Suprapubic skin (tissue), 4 donors: Measurements from ENCODE around the gene TRPV4. TPM values are rescaled to one million over a fixed set of nuclear protein-coding genes. Genes with fewer than 3 reads are reported as not detected.

ENCODE experiments used
- DNase-seq, 2 donors: peaks; one replicate each; pipeline ENCODE4 v3.0.0-alpha.2; 2019; ENCODE audit warnings: low spot score in 2 of 2
- H3K27ac ChIP-seq: fragments of 200-600 bp; sonication (generic); one replicate; pipeline ENCODE4 v1.5.1; 2019
- H3K27me3 ChIP-seq: fragments of 200-600 bp; sonication (generic); one replicate; pipeline ENCODE4 v1.5.1; 2019
- H3K36me3 ChIP-seq: fragments of 200-600 bp; sonication (generic); one replicate; pipeline ENCODE4 v1.5.1; 2019
- H3K4me1 ChIP-seq: fragments of 200-600 bp; sonication (generic); one replicate; pipeline ENCODE4 v1.5.1; 2019
- H3K4me3 ChIP-seq: fragments of 200-600 bp; sonication (generic); one replicate; pipeline ENCODE4 v1.5.1; 2019; ENCODE audit warnings: mild to moderate bottlenecking
- H3K9me3 ChIP-seq: fragments of 200-600 bp; sonication (generic); one replicate; pipeline ENCODE4 v1.5.1; 2019
- EP300 ChIP-seq: sonication (generic); formaldehyde crosslinking; IDR thresholded peaks from one replicate; pipeline ENCODE4 v1.6.1; 2017; ENCODE audit warnings: antibody characterized with exemption
- POLR2A ChIP-seq, 2 donors: fragments of 450-650 bp; IDR thresholded peaks; one replicate each; pipeline ENCODE4 v1.6.1; 2017; ENCODE audit warnings: antibody characterized with exemption in 2 of 2, mild to moderate bottlenecking in 2 of 2, moderate library complexity in 2 of 2
- POLR2AphosphoS5 ChIP-seq, 3 donors: sonication (generic); formaldehyde crosslinking; IDR thresholded peaks; one replicate each; pipeline ENCODE4 v1.6.1; 2017; ENCODE audit warnings: antibody characterized with exemption in 3 of 3
- WGBS: methylation state at CpG from one replicate; pipeline ENCODE4 v1.1.5; 2018; 5-methylcytosine and 5-hydroxymethylcytosine counted together
- total RNA-seq, 4 donors: library from RNA; depleted of rRNA; stranded (reverse); fragments of >200 nt; gene quantifications; one replicate each; pipeline ENCODE4 v1.1.0, GENCODE V29; 2016
- TF ChIP-seq, protein P1 (sequence below), 2 donors: fragments of 200-600 bp in 1 of 2; fragments of 450-650 bp in 1 of 2; sonication (generic) in 1 of 2; IDR thresholded peaks; one replicate each; pipeline ENCODE4 v1.5.1; 2016 to 2019; ENCODE audit warnings: antibody characterized with exemption in 2 of 2, mild to moderate bottlenecking in 1 of 2, moderate library complexity in 1 of 2

The TRPV4 gene
- total RNA-seq, 4 donors from 2014 or later = 4.0 to 11.9 (median 5.4) TPM

DNA sequence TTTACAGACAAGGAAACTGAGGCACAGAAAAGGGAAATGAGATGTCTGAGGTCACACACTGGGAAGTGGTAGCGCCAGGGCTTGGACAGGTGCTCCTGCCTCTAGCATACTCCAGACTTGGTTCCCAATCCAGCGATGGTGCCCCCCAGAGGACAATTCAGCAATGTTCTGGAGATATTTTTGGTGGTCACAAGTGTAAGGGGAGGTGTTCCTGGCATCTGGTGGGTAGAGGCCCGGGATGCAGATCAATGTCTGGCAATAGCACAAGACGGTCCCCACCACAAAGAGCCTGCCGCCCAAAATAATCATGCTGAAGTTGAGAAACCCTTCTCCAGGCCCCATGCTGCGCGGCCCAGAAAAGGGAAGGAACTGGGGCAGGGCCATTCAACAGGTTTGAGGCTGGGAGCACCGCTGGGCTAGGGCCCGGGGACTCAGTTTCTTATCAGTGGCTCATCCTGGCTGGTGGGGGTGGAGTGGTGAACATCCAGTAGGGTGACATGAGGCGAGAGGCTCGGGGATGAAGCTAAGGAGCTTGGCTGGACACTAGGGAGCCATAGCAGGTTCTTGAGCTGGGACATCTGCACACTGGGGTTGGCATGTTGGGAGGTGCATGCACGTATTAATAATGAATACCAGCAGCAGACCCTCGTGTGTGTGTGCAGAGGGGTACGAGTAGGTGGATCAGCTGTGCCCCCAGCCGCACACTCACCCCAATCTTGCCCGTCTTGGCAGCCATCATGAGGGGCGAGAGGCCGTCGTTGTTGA lies 35.1 kb downstream of the TRPV4 start:
- H3K4me1 ChIP-seq = no peaks in the 10 kb centered on the region
- no peaks in the 10 kb centered on the region for H3K27me3 ChIP-seq
- H3K9me3 ChIP-seq = no peaks in the 10 kb centered on the region
- H3K4me3 ChIP-seq = no peak overlapping the region
- TF ChIP-seq, protein P1, sequence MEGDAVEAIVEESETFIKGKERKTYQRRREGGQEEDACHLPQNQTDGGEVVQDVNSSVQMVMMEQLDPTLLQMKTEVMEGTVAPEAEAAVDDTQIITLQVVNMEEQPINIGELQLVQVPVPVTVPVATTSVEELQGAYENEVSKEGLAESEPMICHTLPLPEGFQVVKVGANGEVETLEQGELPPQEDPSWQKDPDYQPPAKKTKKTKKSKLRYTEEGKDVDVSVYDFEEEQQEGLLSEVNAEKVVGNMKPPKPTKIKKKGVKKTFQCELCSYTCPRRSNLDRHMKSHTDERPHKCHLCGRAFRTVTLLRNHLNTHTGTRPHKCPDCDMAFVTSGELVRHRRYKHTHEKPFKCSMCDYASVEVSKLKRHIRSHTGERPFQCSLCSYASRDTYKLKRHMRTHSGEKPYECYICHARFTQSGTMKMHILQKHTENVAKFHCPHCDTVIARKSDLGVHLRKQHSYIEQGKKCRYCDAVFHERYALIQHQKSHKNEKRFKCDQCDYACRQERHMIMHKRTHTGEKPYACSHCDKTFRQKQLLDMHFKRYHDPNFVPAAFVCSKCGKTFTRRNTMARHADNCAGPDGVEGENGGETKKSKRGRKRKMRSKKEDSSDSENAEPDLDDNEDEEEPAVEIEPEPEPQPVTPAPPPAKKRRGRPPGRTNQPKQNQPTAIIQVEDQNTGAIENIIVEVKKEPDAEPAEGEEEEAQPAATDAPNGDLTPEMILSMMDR (IDR thresholded peaks at IDR 0.05) = no peak
- TF ChIP-seq POLR2AphosphoS5 (IDR thresholded peaks at IDR 0.05) (no peak), POLR2A (IDR thresholded peaks at IDR 0.05) (no peak), EP300 (no peak)
- 89% methylated on average over 18 of the region's 19 CpGs for WGBS
- peaks cover 19% of the 10 kb centered on the region for H3K36me3 ChIP-seq
- DNase-seq = no peak
- H3K27ac ChIP-seq = no peak overlapping the region

DNA sequence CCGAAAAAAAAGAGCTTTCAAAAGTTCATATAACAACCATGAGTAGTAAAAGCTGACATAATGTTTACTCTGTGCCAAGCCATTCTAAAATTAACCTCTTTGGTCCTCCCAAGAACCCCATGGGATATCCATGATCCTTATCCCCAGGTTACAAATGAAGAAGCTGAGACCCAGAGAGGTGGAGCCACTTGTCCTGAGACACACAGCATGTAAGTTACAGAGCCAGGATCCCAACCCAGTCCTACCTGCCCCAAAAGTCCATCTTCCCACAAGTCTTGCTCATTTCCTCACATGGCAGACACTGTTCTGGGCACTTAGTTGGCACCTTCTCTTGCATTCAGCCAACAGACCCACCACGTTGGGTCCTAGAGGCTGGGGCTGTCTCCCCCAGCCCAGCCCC lies 37.1 kb downstream of the TRPV4 start:
- no peaks in the 10 kb centered on the region for H3K27me3 ChIP-seq
- H3K36me3 ChIP-seq = peaks cover 17% of the 10 kb centered on the region
- 81% methylated on average over 2 of the region's 2 CpGs for WGBS
- H3K4me3 ChIP-seq = no peak overlapping the region
- H3K27ac ChIP-seq = no peak overlapping the region
- H3K4me1 ChIP-seq = no peaks in the 10 kb centered on the region
- no peaks in the 10 kb centered on the region for H3K9me3 ChIP-seq
- no peak for TF ChIP-seq POLR2A (IDR thresholded peaks at IDR 0.05)
- TF ChIP-seq, protein P1 (IDR thresholded peaks at IDR 0.05) = no peak
- TF ChIP-seq EP300 = no peak
- TF ChIP-seq POLR2AphosphoS5 (IDR thresholded peaks at IDR 0.05) = no peak
- DNase-seq = no peak

DNA sequence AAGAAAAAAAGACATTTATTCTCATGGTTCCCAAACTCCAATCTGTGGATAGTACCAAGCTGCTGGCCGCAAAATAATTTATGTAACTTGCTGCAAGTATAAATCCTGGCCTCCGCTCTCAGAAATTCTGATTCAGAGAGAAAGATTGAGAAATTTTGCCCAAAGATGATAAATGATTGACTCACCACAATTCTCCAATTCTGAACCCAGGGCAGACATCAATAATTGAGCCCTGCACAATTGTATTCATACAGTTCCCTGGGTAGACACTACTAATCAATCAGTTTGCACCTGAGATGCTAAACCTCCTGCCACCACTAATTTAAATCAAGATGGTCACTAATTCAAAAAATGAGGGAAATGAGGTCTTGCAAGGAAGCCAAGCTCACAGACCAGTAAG lies 38.2 kb downstream of the TRPV4 start:
- Histone ChIP-seq H3K4me1 (no peaks in the 10 kb centered on the region), H3K4me3 (no peak overlapping the region), H3K36me3 (peaks cover 15% of the 10 kb centered on the region), H3K9me3 (no peaks in the 10 kb centered on the region), H3K27ac (no peak overlapping the region), H3K27me3 (no peaks in the 10 kb centered on the region)
- TF ChIP-seq, protein P1 (IDR thresholded peaks at IDR 0.05) = no peak
- TF ChIP-seq POLR2AphosphoS5 (IDR thresholded peaks at IDR 0.05) (no peak), EP300 (no peak), POLR2A (IDR thresholded peaks at IDR 0.05) (no peak)
- DNase-seq = no peak
- whole genome bisulfite sequencing = 97% methylated on average over 2 of the region's 2 CpGs

DNA sequence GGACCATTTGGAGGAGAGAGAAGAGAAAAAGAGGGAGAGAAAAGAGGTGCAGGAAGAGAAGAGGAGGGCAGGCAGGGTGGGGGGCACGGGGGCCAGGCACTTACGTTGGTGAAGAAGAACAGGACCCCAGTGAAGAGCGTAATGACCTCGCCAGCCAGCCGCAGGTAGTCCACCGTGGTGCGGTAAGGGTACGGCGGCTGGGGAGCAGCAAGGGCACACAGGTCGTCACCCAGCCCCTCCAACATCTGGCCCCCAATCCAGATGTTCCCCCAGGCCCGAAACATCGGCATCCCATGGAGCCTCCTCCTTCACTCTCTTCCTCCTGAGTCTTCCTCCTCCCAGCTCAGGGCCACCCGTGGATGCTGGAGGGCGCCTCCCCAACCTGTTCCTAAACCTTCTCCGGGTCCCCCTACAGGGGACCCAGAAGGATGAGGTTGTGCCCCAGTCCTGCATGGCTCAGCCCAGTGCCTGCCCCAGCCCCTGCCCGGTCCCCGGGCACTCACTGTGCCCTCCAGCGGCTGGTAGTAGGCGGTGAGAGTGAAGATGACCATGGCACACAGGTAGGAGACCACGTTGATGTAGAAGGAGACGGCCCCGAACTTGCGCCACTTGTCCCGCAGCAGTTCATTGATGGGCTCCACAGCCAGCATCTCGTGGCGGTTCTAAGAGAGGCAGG lies 39.2 kb downstream of the TRPV4 start:
- no peaks in the 10 kb centered on the region for H3K27me3 ChIP-seq
- WGBS = 91% methylated on average over 26 of the region's 26 CpGs
- H3K4me3 ChIP-seq = no peak overlapping the region
- no peak for TF ChIP-seq POLR2AphosphoS5 (IDR thresholded peaks at IDR 0.05)
- TF ChIP-seq, protein P1 (IDR thresholded peaks at IDR 0.05) = no peak
- no peak for TF ChIP-seq POLR2A (IDR thresholded peaks at IDR 0.05)
- TF ChIP-seq EP300 = no peak
- no peak for DNase-seq
- peaks cover 19% of the 10 kb centered on the region for H3K36me3 ChIP-seq
- no peaks in the 10 kb centered on the region for H3K9me3 ChIP-seq
- H3K4me1 ChIP-seq = no peaks in the 10 kb centered on the region
- no peak overlapping the region for H3K27ac ChIP-seq

DNA sequence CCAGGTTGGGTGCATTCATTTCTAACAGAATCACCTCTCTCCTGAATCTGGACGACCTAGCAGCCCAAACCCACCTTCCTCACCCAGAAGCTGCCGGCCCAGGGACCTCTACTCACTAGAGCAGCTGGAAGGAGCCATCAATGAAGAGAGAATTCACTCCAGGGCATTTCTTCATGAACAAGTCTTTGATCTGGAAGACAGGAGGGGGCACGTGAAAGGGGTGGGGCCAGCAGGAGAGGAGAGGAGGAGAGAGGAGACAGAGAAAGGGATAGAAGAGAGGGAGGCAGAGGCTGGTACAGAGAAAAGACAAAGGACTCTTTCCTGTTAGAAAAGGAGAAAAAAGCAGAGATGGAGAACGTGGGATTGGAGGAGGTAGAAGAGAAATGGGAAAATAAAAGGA lies 39.8 kb downstream of the TRPV4 start:
- Histone ChIP-seq H3K4me3 (no peak overlapping the region), H3K9me3 (no peaks in the 10 kb centered on the region), H3K27ac (no peak overlapping the region), H3K4me1 (no peaks in the 10 kb centered on the region), H3K36me3 (peaks cover 18% of the 10 kb centered on the region), H3K27me3 (no peaks in the 10 kb centered on the region)
- 53% methylated on average over 4 of the region's 4 CpGs for WGBS
- TF ChIP-seq, protein P1 (IDR thresholded peaks at IDR 0.05) = no peak
- no peak for TF ChIP-seq EP300
- TF ChIP-seq POLR2AphosphoS5 (IDR thresholded peaks at IDR 0.05) = no peak
- DNase-seq = no peak
